ENCODE data around the gene COIL. TPM values are rescaled to one million over a fixed set of nuclear protein-coding genes. Genes with fewer than 3 reads are reported as not detected.

The COIL gene
- total and polyA plus RNA-seq, 2 of the 13 experiments (the other 11 are each of a cell fraction or from before 2014, with no cell fraction given) = 8.1 to 29.4 TPM

DNA sequence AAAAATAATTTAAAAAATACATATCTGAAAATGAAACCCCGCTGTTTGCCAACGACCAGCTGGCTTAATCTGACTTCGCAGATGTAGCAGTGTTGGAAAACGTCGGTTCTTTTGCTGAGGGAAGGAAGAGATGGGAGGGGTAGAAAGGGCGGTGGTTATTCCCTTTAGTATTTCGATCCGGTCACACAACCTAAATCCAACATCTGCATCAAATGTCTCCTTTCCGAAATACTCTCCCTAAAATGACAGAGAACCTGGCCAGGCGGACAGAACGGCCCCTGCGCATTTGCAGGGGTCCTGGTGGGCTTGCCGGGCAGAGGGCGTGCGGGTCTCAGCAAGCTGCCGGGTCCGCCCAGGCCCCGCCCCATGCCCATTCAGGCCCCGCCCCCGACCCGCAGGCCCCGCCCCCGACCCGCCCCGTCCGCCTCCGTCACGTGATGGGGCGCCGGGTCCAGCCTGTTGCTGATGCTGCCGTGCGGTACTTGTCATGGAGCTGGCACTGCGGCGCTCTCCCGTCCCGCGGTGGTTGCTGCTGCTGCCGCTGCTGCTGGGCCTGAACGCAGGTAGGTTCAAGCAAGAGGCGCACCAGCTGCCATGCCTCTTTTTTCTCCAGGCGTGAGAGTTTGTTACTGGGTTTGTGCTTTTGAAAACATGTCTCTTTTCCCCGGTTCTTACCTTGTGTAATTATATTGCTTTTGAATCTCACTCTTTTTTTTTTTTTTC is 17.0 kb upstream of the COIL start, which contains the start of gene SCPEP1 (continued):
- 0 out of 2 replicates have a peak, but pooled peaks have one; percentile 24 for TF ChIP-seq RFXANK (CRISPR knock-in tag; IDR thresholded peaks at IDR 0.05)
- no peak for TF ChIP-seq ZNF326 (CRISPR knock-in tag; IDR thresholded peaks at IDR 0.05; ENCODE audit: borderline replicate concordance)
- TF ChIP-seq ETS1 (CRISPR knock-in tag; IDR thresholded peaks at IDR 0.05) = no peak
- TF ChIP-seq RAD21 (CRISPR knock-in tag; IDR thresholded peaks at IDR 0.05) = no peak
- TF ChIP-seq ZNF883 (CRISPR knock-in tag; IDR thresholded peaks at IDR 0.05; ENCODE audit: not compliant biosample characterization) = no peak
- TF ChIP-seq SRSF4 (IDR thresholded peaks at IDR 0.05; ENCODE audit: low read depth, low read length, poor library complexity, severe bottlenecking) = no peak
- no peak for TF ChIP-seq SP1 (IDR thresholded peaks at IDR 0.05)
- peak; percentile 58; the same call in 1 of the 2 replicates for TF ChIP-seq SP1 (CRISPR knock-in tag; IDR thresholded peaks at IDR 0.05)
- TF ChIP-seq RNF219 (CRISPR knock-in tag; IDR thresholded peaks at IDR 0.05) = no peak
- TF ChIP-seq, protein P1, sequence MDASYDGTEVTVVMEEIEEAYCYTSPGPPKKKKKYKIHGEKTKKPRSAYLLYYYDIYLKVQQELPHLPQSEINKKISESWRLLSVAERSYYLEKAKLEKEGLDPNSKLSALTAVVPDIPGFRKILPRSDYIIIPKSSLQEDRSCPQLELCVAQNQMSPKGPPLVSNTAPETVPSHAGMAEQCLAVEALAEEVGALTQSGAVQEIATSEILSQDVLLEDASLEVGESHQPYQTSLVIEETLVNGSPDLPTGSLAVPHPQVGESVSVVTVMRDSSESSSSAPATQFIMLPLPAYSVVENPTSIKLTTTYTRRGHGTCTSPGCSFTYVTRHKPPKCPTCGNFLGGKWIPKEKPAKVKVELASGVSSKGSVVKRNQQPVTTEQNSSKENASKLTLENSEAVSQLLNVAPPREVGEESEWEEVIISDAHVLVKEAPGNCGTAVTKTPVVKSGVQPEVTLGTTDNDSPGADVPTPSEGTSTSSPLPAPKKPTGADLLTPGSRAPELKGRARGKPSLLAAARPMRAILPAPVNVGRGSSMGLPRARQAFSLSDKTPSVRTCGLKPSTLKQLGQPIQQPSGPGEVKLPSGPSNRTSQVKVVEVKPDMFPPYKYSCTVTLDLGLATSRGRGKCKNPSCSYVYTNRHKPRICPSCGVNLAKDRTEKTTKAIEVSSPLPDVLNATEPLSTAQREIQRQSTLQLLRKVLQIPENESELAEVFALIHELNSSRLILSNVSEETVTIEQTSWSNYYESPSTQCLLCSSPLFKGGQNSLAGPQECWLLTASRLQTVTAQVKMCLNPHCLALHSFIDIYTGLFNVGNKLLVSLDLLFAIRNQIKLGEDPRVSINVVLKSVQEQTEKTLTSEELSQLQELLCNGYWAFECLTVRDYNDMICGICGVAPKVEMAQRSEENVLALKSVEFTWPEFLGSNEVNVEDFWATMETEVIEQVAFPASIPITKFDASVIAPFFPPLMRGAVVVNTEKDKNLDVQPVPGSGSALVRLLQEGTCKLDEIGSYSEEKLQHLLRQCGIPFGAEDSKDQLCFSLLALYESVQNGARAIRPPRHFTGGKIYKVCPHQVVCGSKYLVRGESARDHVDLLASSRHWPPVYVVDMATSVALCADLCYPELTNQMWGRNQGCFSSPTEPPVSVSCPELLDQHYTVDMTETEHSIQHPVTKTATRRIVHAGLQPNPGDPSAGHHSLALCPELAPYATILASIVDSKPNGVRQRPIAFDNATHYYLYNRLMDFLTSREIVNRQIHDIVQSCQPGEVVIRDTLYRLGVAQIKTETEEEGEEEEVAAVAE (CRISPR knock-in tag; IDR thresholded peaks at IDR 0.05; ENCODE audit: borderline replicate concordance) = no peak
- no peak for TF ChIP-seq SMYD3 (CRISPR knock-in tag; IDR thresholded peaks at IDR 0.05)
- TF ChIP-seq, protein P2, sequence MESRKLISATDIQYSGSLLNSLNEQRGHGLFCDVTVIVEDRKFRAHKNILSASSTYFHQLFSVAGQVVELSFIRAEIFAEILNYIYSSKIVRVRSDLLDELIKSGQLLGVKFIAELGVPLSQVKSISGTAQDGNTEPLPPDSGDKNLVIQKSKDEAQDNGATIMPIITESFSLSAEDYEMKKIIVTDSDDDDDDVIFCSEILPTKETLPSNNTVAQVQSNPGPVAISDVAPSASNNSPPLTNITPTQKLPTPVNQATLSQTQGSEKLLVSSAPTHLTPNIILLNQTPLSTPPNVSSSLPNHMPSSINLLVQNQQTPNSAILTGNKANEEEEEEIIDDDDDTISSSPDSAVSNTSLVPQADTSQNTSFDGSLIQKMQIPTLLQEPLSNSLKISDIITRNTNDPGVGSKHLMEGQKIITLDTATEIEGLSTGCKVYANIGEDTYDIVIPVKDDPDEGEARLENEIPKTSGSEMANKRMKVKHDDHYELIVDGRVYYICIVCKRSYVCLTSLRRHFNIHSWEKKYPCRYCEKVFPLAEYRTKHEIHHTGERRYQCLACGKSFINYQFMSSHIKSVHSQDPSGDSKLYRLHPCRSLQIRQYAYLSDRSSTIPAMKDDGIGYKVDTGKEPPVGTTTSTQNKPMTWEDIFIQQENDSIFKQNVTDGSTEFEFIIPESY (CRISPR knock-in tag; IDR thresholded peaks at IDR 0.05) = no peak
- peak; percentile 56 for TF ChIP-seq DRAP1 (CRISPR knock-in tag; IDR thresholded peaks at IDR 0.05)
- no peak for TF ChIP-seq ZNF124 (CRISPR knock-in tag; IDR thresholded peaks at IDR 0.05)
- no peak for TF ChIP-seq ZFP36 (IDR thresholded peaks at IDR 0.05; ENCODE audit: borderline replicate concordance, low read depth, low read length, partially characterized antibody)
- no peak for TF ChIP-seq BRF2 (CRISPR knock-in tag; IDR thresholded peaks at IDR 0.05)
